ACC112 (cell line): ENCODE results near the gene AJM1.
"Not testable (repeated sequence)": the region's sequence is repeated elsewhere in the genome, so short reads cannot be mapped to it uniquely, and the experiment has no call there.

Experiments used
- H2AFZ ChIP-seq: fragments of 200-600 bp; sonication (generic); one replicate; pipeline ENCODE4 v1.6.0; 2017; ENCODE audit warnings: antibody characterized with exemption, low read length; ENCODE audit not compliant: unreplicated experiment
- H3K27ac ChIP-seq: fragments of 200-600 bp; sonication (generic); 2 replicates; pipeline ENCODE4 v1.5.1; 2014; ENCODE audit warnings: low read depth, mild to moderate bottlenecking, antibody characterized with exemption, low read length, moderate library complexity
- H3K27me3 ChIP-seq: fragments of 200-600 bp; sonication (generic); 2 replicates; pipeline ENCODE4 v1.6.1; 2014; ENCODE audit warnings: mild to moderate bottlenecking, antibody characterized with exemption, low read length, moderate library complexity, mixed read lengths; ENCODE audit not compliant: insufficient read depth
- H3K36me3 ChIP-seq: fragments of 200-600 bp; sonication (generic); 2 replicates; pipeline ENCODE4 v1.6.1; 2016; ENCODE audit warnings: mild to moderate bottlenecking, antibody characterized with exemption, low read length, moderate library complexity, mixed read lengths; ENCODE audit not compliant: insufficient read depth
- H3K4me1 ChIP-seq: fragments of 200-600 bp; sonication (generic); one replicate; pipeline ENCODE4 v1.6.1; 2016; ENCODE audit warnings: low read length, mixed read lengths; ENCODE audit not compliant: insufficient read depth, unreplicated experiment, control insufficient read depth
- H3K4me3 ChIP-seq: fragments of 200-600 bp; sonication (generic); 2 replicates; pipeline ENCODE4 v1.5.1; 2014; ENCODE audit warnings: mild to moderate bottlenecking, low read depth, low read length
- H3K79me2 ChIP-seq: fragments of 200-600 bp; sonication (generic); one replicate; pipeline ENCODE4 v1.6.0; 2016; ENCODE audit warnings: low read length; ENCODE audit not compliant: control insufficient read depth, unreplicated experiment, insufficient read depth

AJM1 gene

GRCh38 chr9:136842380-136842948 is at the start of gene AJM1:
Gene AJM1, plus strand, starts transcription at chr9:136842478. Its CDS starts 1,937 bp downstream, at chr9:136844415.
- not testable (repeated sequence) for H2AFZ ChIP-seq, H3K27ac ChIP-seq
- peak within 1 kb of the TSS; percentile 56 for H3K4me3 ChIP-seq

GRCh38 chr9:136793086-136793946 is 49.0 kb upstream of the AJM1 start:
- H3K4me3 ChIP-seq = no peak overlapping the region
- H2AFZ ChIP-seq = no peak overlapping the region
- peaks cover under 1% of the 10 kb centered on the region; the same call in 1 of the 2 replicates for H3K27me3 ChIP-seq
- peaks cover 13% of the 10 kb centered on the region for H3K4me1 ChIP-seq
- no peaks in the 10 kb centered on the region for H3K36me3 ChIP-seq
- H3K27ac ChIP-seq = no peak overlapping the region
- peaks cover 11% of the 10 kb centered on the region for H3K79me2 ChIP-seq

More at GRCh38 chr9:136842380-136842948, at the start of gene AJM1:
- H3K4me1 ChIP-seq = peaks cover 20% of the 10 kb centered on the region
- not testable (repeated sequence) for H3K27me3 ChIP-seq, H3K79me2 ChIP-seq, H3K36me3 ChIP-seq

DNA sequence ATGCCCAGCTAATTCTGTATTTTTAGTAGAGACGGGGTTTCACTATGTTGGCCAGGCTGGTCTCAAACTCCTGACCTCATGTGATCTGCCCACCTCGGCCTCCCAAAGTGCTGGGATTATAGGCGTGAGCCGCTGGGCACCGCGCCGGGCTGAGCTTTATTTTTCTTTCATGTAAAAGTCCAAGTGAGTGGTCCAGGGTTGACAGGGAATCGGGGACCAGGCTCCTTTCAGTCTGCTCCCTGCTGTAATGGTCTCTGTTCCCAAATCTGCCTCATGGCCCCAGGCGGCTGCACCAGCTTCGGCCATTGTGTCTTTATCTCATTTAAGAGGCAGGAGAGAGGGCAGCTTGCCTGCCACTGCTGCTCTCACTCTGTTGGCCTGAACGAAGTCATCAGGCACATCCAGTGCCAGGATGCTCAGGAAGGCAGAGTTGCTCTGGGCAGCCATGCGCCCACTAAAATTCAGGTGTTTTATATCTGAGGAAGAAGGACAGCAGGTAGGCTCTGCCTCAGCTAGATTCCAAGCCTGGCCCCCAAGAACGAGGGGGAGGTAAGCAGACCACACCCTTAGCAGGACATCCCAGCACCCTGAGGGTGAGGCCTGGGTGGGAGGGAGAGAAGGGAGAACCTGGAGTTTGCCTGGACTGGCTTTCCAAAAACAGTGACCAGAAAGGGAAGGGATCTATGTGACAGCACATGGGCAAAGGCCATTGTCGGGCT is 47.8 kb upstream of the AJM1 start:
- H3K27ac ChIP-seq = no peak overlapping the region
- H3K36me3 ChIP-seq = no peaks in the 10 kb centered on the region
- peaks cover 11% of the 10 kb centered on the region for H3K79me2 ChIP-seq
- H2AFZ ChIP-seq = no peak overlapping the region
- peaks cover 9% of the 10 kb centered on the region for H3K4me1 ChIP-seq
- H3K4me3 ChIP-seq = no peak overlapping the region
- peaks cover 12% of the 10 kb centered on the region for H3K27me3 ChIP-seq

GRCh38 chr9:136795000-136795348 is 47.3 kb upstream of the AJM1 start:
- no peak overlapping the region for H2AFZ ChIP-seq
- no peak overlapping the region for H3K27ac ChIP-seq
- peaks cover 17% of the 10 kb centered on the region for H3K27me3 ChIP-seq
- peaks cover 12% of the 10 kb centered on the region for H3K4me1 ChIP-seq
- no peaks in the 10 kb centered on the region for H3K36me3 ChIP-seq
- peaks cover 11% of the 10 kb centered on the region for H3K79me2 ChIP-seq
- no peak overlapping the region for H3K4me3 ChIP-seq

DNA sequence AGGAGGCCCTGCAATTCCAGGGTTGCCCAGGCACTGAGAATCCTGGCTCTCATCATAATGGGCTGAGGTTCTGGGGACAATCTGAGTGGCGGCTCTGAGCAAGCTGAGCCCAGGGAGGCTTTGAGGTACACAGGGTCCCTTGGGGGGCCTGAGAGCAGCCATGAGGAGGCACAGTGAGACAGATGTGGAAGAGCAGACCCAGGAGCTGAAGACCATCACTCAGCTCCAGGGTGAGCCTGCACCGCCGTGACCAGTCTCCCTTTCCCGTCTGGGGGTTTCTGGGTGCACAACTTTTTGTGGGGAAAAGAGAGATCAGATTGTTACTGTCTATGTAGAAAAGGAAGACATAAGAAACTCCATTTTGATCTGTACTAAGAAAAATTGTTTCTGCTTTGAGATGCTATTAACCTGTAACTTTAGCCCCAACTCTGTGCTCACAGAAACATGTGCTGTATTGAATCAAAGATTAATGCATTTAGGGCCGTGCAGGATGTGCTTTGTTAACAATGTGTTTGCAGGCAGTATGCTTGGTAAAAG is 46.0 kb upstream of the AJM1 start, which contains the start of gene CCDC183:
Gene CCDC183 (plus strand): TSS at position 101 of the 537 bp plus-strand sequence. CDS start 60 bp downstream, at position 161.
- Histone ChIP-seq H2AFZ (no peak within 1 kb of the TSS), H3K4me3 (no peak within 1 kb of the TSS), H3K27ac (no peak within 1 kb of the TSS), H3K79me2 (peaks cover 11% of the 10 kb centered on the region), H3K27me3 (peaks cover 26% of the 10 kb centered on the region), H3K4me1 (peaks cover 15% of the 10 kb centered on the region), H3K36me3 (no peaks in the 10 kb centered on the region)

DNA sequence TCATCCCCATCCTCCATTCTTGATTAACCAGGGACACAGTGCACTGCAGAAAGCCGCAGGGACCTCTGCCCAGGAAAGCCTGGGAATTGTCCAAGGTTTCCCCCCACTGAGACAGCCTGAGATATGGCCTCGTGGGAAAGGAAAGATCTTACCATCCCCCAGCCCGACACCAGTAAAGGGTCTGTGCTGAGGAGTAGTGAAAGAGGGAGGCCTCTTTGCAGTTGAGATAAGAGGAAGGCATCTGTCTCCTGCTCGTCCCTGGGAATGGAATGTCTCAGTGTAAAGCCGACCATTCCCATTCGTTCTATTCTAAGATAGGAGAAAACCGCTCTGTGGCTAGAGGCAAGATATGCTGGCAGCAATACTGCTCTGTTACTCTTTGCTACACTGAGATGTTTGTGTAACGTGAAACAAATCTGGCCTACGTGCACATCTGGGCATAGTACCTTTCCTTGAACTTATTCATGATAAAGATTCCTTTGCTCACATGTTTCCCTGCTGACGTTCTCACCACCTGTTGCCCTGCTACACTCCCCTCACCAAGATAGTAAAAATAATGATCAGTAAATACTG is 45.4 kb upstream of the AJM1 start:
- not testable (repeated sequence) for H3K4me3 ChIP-seq, H3K36me3 ChIP-seq, H3K79me2 ChIP-seq, H3K27ac ChIP-seq, H2AFZ ChIP-seq
- peaks cover 15% of the 10 kb centered on the region for H3K4me1 ChIP-seq
- peaks cover 32% of the 10 kb centered on the region for H3K27me3 ChIP-seq

DNA sequence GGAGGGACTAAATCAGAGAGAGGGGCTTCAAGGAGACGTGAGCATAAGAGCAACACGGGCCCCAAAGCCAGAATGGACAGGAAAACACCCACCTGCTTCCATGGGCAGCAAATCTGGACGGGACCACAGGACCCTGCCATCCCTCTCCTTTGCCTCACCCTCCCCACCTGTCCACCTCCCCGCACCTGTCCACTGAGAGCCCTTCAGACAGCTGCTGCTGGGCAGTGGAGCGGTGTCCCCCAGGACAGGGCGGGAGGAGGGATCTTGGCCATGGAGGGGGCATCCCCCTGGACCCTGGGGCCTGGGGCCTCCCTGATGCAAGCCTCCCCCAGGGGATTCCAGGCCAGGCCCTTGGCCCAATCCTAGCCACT is 43.6 kb upstream of the AJM1 start:
- no peaks in the 10 kb centered on the region for H3K79me2 ChIP-seq
- H2AFZ ChIP-seq = no peak overlapping the region
- H3K36me3 ChIP-seq = no peaks in the 10 kb centered on the region
- H3K27ac ChIP-seq = no peak overlapping the region
- peaks cover 11% of the 10 kb centered on the region for H3K4me1 ChIP-seq
- no peak overlapping the region for H3K4me3 ChIP-seq
- H3K27me3 ChIP-seq = peaks cover 36% of the 10 kb centered on the region

- Histone ChIP-seq H3K27ac (no peak overlapping the region), H3K4me3 (no peak overlapping the region), H3K79me2 (no peaks in the 10 kb centered on the region), H3K4me1 (peaks cover 11% of the 10 kb centered on the region), H2AFZ (no peak overlapping the region), H3K36me3 (no peaks in the 10 kb centered on the region), H3K27me3 (peaks cover 36% of the 10 kb centered on the region)
These were observed 43.0 kb upstream of the AJM1 start for GRCh38 chr9:136799079-136799853.

GRCh38 chr9:136799854-136800657 is 42.2 kb upstream of the AJM1 start:
- H3K4me1 ChIP-seq = peaks cover 11% of the 10 kb centered on the region
- no peak overlapping the region for H3K27ac ChIP-seq
- peaks cover 36% of the 10 kb centered on the region for H3K27me3 ChIP-seq
- no peaks in the 10 kb centered on the region for H3K36me3 ChIP-seq
- no peak overlapping the region for H2AFZ ChIP-seq
- peak overlapping the region; percentile 61 for H3K4me3 ChIP-seq
- no peaks in the 10 kb centered on the region for H3K79me2 ChIP-seq
